Activated naive CD8-positive, alpha-beta T cell treated with anti-CD3 and anti-CD28 coated beads, Interleukin-2, amount 10 ng/mL, durations not matched to agents 7 days and 5 days (primary cell): ENCODE results near the gene CCNB3. TPM values are rescaled to one million over a fixed set of nuclear protein-coding genes. Genes with fewer than 3 reads are reported as not detected.
"Not testable (repeated sequence)": the region's sequence is repeated elsewhere in the genome, so short reads cannot be mapped to it uniquely, and the experiment has no call there.

Source experiments
- ATAC-seq: fragments of 150-1000 bp; cut with Tn5 transposase; one replicate; pipeline ENCODE4 v1.10.0; 2021; ENCODE audit warnings: low read depth, moderate library complexity
- POLR2A ChIA-PET: fragments of 350-600 bp; sonication (Branson Sonifier 250); formaldehyde crosslinking; loops from one replicate; lab custom pipeline; 2021; ENCODE audit warnings: antibody characterized with exemption; lab: Charles Lee
- DNase-seq: peaks from one replicate; pipeline ENCODE4 v3.0.0; 2021
- H3K27ac Mint-ChIP-seq: one replicate; pipeline ENCODE4 v1.8.0; 2022; ENCODE audit warnings: mild to moderate bottlenecking, mixed read lengths
- H3K27me3 Mint-ChIP-seq: one replicate; pipeline ENCODE4 v1.8.0; 2022; ENCODE audit warnings: mild to moderate bottlenecking, moderate library complexity, mixed read lengths
- H3K36me3 Mint-ChIP-seq: one replicate; pipeline ENCODE4 v1.8.0; 2021; ENCODE audit warnings: mild to moderate bottlenecking, mixed read lengths
- H3K4me1 Mint-ChIP-seq: one replicate; pipeline ENCODE4 v1.8.0; 2021; ENCODE audit warnings: mixed read lengths
- H3K4me3 Mint-ChIP-seq: one replicate; pipeline ENCODE4 v1.8.0; 2022; ENCODE audit warnings: mild to moderate bottlenecking, moderate library complexity, mixed read lengths
- H3K9me3 Mint-ChIP-seq: one replicate; pipeline ENCODE4 v1.8.0; 2021; ENCODE audit warnings: mixed read lengths
- total RNA-seq, 2 experiments: library from RNA; stranded (reverse); gene quantifications; one replicate each; pipeline ENCODE4 v1.2.3, GENCODE V29; 2021

The CCNB3 gene
- total RNA-seq, 2 experiments from 2014 or later, result 1.2 TPM

DNA sequence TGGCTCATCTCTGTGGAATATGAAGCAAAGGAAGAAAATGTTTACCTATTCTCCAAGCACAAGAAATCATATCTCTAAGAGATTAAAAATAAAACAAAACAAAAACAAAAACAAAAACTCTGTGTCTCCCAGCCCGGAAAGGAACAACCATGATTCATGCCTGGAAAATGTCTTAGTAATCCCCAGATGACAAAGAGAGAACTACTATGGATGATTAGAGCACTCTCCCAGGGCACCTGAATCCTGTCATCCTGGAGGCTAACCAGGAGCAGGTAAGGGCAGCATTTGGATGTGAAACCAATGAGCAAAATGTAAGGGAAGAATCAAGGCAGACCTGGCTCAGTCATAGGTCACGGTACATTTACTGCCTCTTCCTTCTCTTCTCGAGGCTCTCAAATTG, 2.0 kb upstream of the CCNB3 start:
- ATAC-seq (no peak), DNase-seq (no peak)
- H3K27me3 Mint-ChIP-seq, result no peaks in the 10 kb centered on the region
- H3K27ac Mint-ChIP-seq, result no peak overlapping the region
- H3K36me3 Mint-ChIP-seq, result peaks cover 5% of the 10 kb centered on the region
- H3K4me1 Mint-ChIP-seq, result peaks cover 7% of the 10 kb centered on the region
- H3K9me3 Mint-ChIP-seq, result no peaks in the 10 kb centered on the region
- POLR2A ChIA-PET, result interaction anchor here (0.6 kb wide), 1 partner anchor 58 kb away, joined by 4 read pairs; no protein-coding TSS in a partner anchor
- H3K4me3 Mint-ChIP-seq, result no peak overlapping the region

GRCh38 chrX:50206753-50207152, 2.2 kb downstream of the CCNB3 start:
- ATAC-seq, result no peak
- H3K27me3 Mint-ChIP-seq, result no peaks in the 10 kb centered on the region
- H3K4me3 Mint-ChIP-seq, result no peak overlapping the region
- DNase-seq, result no peak
- H3K4me1 Mint-ChIP-seq, result peaks cover 7% of the 10 kb centered on the region
- no peak overlapping the region for H3K27ac Mint-ChIP-seq
- POLR2A ChIA-PET, result no interaction called here
- H3K36me3 Mint-ChIP-seq, result peaks cover 5% of the 10 kb centered on the region
- H3K9me3 Mint-ChIP-seq, result no peaks in the 10 kb centered on the region

- Mint-ChIP-seq H3K9me3 (no peaks in the 10 kb centered on the region), H3K27ac (no peak overlapping the region), H3K27me3 (no peaks in the 10 kb centered on the region), H3K4me3 (no peak overlapping the region), H3K36me3 (no peaks in the 10 kb centered on the region), H3K4me1 (no peaks in the 10 kb centered on the region)
- POLR2A ChIA-PET, result no interaction called here
- DNase-seq (no peak), ATAC-seq (no peak)
These were observed 6.9 kb downstream of the CCNB3 start for GRCh38 chrX:50211510-50211909.

GRCh38 chrX:50281253-50281652, 76.7 kb downstream of the CCNB3 start:
- no peaks in the 10 kb centered on the region for H3K4me1 Mint-ChIP-seq
- POLR2A ChIA-PET, result no interaction called here
- H3K27me3 Mint-ChIP-seq, result no peaks in the 10 kb centered on the region
- no peak overlapping the region for H3K27ac Mint-ChIP-seq
- no peaks in the 10 kb centered on the region for H3K36me3 Mint-ChIP-seq
- DNase-seq (no peak), ATAC-seq (no peak)
- H3K9me3 Mint-ChIP-seq, result no peaks in the 10 kb centered on the region
- no peak overlapping the region for H3K4me3 Mint-ChIP-seq

- no peak overlapping the region for H3K4me3 Mint-ChIP-seq
These were observed 122.7 kb downstream of the CCNB3 start for GRCh38 chrX:50327235-50327634.

GRCh38 chrX:50332668-50333067, 128.1 kb downstream of the CCNB3 start:
- H3K27ac Mint-ChIP-seq, ATAC-seq, H3K36me3 Mint-ChIP-seq, DNase-seq, POLR2A ChIA-PET, H3K9me3 Mint-ChIP-seq, H3K4me3 Mint-ChIP-seq, H3K27me3 Mint-ChIP-seq, H3K4me1 Mint-ChIP-seq: not testable (repeated sequence)

More at GRCh38 chrX:50327235-50327634, 122.7 kb downstream of the CCNB3 start:
- no peaks in the 10 kb centered on the region for H3K36me3 Mint-ChIP-seq
- no peaks in the 10 kb centered on the region for H3K4me1 Mint-ChIP-seq
- ATAC-seq (no peak), DNase-seq (no peak)
- H3K27me3 Mint-ChIP-seq, result peaks cover 5% of the 10 kb centered on the region
- no peaks in the 10 kb centered on the region for H3K9me3 Mint-ChIP-seq
- POLR2A ChIA-PET, result no interaction called here
- no peak overlapping the region for H3K27ac Mint-ChIP-seq

DNA sequence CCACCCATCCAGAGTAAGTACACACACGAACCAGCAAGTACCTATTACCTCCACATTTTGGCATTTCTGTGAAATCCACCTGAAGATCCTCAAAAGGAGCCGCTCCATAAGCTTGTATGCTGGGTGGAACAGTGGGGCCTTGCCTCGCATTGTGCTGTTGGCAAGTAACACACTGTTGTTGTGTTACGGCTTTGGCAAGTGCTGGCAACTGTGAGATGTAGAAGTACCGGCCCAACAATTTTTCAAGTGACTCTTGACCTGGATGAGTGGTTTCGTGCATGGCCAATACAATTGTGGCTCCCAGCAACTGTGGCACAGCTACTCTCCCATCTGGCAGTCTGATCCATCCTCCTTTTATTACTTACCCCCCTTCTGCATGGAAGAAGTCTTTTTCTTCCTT, 128.7 kb downstream of the CCNB3 start:
- no peaks in the 10 kb centered on the region for H3K9me3 Mint-ChIP-seq
- H3K27ac Mint-ChIP-seq, result no peak overlapping the region
- no peaks in the 10 kb centered on the region for H3K27me3 Mint-ChIP-seq
- POLR2A ChIA-PET, result no interaction called here
- DNase-seq, result no peak
- H3K36me3 Mint-ChIP-seq, result no peaks in the 10 kb centered on the region
- H3K4me1 Mint-ChIP-seq, result no peaks in the 10 kb centered on the region
- ATAC-seq, result no peak
- no peak overlapping the region for H3K4me3 Mint-ChIP-seq

DNA sequence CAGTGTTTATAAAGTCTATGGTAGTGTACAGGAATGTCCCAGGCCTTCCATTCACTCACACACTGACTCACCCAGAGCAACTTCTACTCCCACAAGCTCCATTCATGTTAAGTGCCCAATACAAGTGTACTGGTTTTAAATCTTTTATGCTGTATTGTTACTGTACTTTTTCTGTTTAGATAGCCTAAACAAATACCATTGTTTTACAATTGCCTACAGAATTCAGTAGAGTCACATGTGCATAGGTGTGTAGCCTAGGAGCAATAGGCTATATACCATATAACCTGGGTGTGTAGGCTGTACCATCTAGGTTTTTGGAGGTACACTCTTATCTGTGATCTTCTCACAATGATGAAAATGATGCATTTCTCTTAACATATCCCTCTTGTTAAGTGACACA, 139.4 kb downstream of the CCNB3 start:
- Mint-ChIP-seq H3K36me3 (no peaks in the 10 kb centered on the region), H3K27ac (no peak overlapping the region), H3K4me3 (no peak overlapping the region), H3K9me3 (no peaks in the 10 kb centered on the region), H3K4me1 (no peaks in the 10 kb centered on the region), H3K27me3 (no peaks in the 10 kb centered on the region)
- POLR2A ChIA-PET, result no interaction called here
- no peak for ATAC-seq
- no peak for DNase-seq

GRCh38 chrX:50372966-50373365, 168.4 kb downstream of the CCNB3 start:
- H3K9me3 Mint-ChIP-seq, result no peaks in the 10 kb centered on the region
- H3K27me3 Mint-ChIP-seq, result peaks cover 5% of the 10 kb centered on the region
- no peak overlapping the region for H3K27ac Mint-ChIP-seq
- ATAC-seq (no peak), DNase-seq (no peak)
- no peak overlapping the region for H3K4me3 Mint-ChIP-seq
- no peaks in the 10 kb centered on the region for H3K4me1 Mint-ChIP-seq
- POLR2A ChIA-PET, result no interaction called here
- no peaks in the 10 kb centered on the region for H3K36me3 Mint-ChIP-seq

DNA sequence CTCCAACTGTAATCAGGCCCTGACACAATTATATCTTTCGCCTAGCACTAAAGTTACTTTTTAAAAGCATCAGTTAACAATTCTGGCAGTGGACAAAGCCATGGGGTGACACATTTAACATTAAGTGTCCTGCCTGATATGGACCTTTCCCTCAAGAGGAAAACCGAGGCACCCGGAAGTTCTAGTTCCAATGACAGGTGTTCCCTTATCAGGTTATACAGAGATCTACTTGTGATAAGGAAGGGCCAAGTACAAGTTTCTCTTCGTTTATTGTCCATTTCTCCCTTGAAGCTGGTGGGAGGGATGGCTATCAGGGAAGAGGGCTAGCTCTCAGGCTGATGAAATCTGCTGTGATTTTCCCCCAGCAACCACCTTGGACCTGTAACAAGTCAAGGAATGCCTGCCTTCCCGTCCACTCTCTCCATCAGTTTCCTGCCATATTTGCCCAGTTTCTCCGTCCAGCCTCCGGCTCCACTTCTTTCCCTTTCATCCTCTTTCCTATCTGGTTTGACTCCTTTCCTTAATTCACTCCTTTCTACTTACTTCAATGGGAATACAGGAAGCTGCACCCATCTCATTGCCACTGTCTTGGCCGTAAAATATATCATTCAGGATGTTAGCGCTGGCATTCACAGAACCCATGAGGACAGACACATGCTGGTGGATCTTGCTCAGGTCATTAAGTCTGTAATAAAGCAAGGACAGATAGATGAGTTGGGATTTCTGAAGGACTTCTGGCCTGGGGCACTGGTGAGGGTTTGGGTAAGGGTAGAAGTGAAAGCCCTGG, 171.1 kb downstream of the CCNB3 start:
- DNase-seq, result no peak
- Mint-ChIP-seq H3K9me3 (no peaks in the 10 kb centered on the region), H3K27ac (no peak overlapping the region), H3K27me3 (peaks cover 3% of the 10 kb centered on the region), H3K4me1 (no peaks in the 10 kb centered on the region), H3K36me3 (no peaks in the 10 kb centered on the region), H3K4me3 (no peak overlapping the region)
- no peak for ATAC-seq
- POLR2A ChIA-PET, result no interaction called here

- ATAC-seq, result no peak
- Mint-ChIP-seq H3K36me3 (no peaks in the 10 kb centered on the region), H3K27me3 (no peaks in the 10 kb centered on the region), H3K9me3 (no peaks in the 10 kb centered on the region), H3K4me3 (no peak overlapping the region), H3K27ac (no peak overlapping the region), H3K4me1 (no peaks in the 10 kb centered on the region)
- no peak for DNase-seq
- POLR2A ChIA-PET, result no interaction called here
These were observed 177.3 kb downstream of the CCNB3 start for GRCh38 chrX:50381729-50382415.

DNA sequence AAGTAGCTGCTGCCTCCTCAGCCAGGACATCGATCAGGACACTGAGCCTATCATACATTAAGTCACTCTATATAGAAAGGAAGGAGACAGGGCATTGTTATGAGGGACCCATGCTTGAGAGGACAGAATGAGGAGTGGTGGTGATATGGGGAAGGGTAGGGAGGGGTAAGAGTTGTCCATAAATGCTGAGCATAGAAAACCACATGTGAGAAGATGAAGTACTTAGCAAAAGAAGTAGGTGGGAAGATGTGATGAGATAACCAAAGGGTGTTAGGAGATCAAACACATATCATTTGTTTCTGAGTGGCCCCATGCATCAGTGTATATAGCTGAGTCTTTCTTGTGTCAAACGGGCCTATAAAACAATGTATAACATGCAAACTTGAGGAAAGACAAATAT, 182.0 kb downstream of the CCNB3 start:
- Mint-ChIP-seq H3K36me3 (no peaks in the 10 kb centered on the region), H3K27ac (no peak overlapping the region), H3K4me3 (no peak overlapping the region), H3K9me3 (no peaks in the 10 kb centered on the region), H3K4me1 (no peaks in the 10 kb centered on the region), H3K27me3 (peaks cover 3% of the 10 kb centered on the region)
- ATAC-seq, result no peak
- DNase-seq, result no peak
- POLR2A ChIA-PET, result no interaction called here

DNA sequence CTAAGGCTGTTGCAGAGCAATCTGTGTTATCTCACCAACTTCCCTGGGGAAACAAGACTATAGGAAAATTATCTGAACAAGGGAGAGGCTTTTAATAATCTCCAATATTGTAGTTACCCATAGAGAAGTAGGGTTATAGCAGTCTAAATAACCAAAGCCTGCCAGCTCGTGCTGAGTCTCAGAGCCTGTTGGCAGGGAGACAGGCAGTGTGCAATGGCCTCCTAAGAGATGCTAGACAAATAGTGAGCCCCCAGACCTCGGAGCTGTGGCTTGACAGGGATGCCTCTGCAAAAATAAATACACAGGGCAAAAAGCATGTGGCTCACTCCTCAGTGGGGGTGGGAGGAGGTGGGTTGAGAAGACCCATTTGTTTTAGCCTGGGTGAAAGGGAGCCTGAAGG, 189.3 kb downstream of the CCNB3 start:
- POLR2A ChIA-PET, result no interaction called here
- no peaks in the 10 kb centered on the region for H3K9me3 Mint-ChIP-seq
- H3K4me1 Mint-ChIP-seq, result no peaks in the 10 kb centered on the region
- no peaks in the 10 kb centered on the region for H3K36me3 Mint-ChIP-seq
- H3K4me3 Mint-ChIP-seq, result no peak overlapping the region
- DNase-seq, result no peak
- ATAC-seq, result no peak
- no peak overlapping the region for H3K27ac Mint-ChIP-seq
- H3K27me3 Mint-ChIP-seq, result peaks cover 5% of the 10 kb centered on the region
